GM23248 (cell line): ENCODE data around the gene ST7. TPM values are rescaled to one million over a fixed set of nuclear protein-coding genes. Genes with fewer than 3 reads are reported as not detected.

Experiments used
- DNase-seq: peaks from one replicate; pipeline ENCODE4 v3.0.0-alpha.2; 2015
- H2AFZ ChIP-seq: fragments of 200-600 bp; sonication (generic); 2 replicates; pipeline ENCODE4 v1.6.1; 2016; ENCODE audit warnings: antibody characterized with exemption
- H3F3A ChIP-seq: fragments of 200-600 bp; sonication (generic); 2 replicates; pipeline ENCODE4 v1.6.1; 2016; ENCODE audit warnings: mild to moderate bottlenecking, antibody characterized with exemption, mixed run types; ENCODE audit not compliant: insufficient read depth
- H3K27ac ChIP-seq: fragments of 200-600 bp; sonication (generic); 2 replicates; pipeline ENCODE4 v1.5.1; 2016; ENCODE audit warnings: mild to moderate bottlenecking
- H3K27me3 ChIP-seq: fragments of 200-600 bp; sonication (generic); replicated peaks from 2 replicates; pipeline ENCODE4 v1.6.1; 2016; ENCODE audit warnings: mild to moderate bottlenecking; ENCODE audit not compliant: insufficient read depth
- H3K36me3 ChIP-seq: fragments of 200-600 bp; sonication (generic); 2 replicates; pipeline ENCODE4 v1.6.1; 2016; ENCODE audit warnings: low read depth, mild to moderate bottlenecking
- H3K4me1 ChIP-seq: fragments of 200-600 bp; sonication (generic); 2 replicates; pipeline ENCODE4 v1.6.1; 2016; ENCODE audit warnings: mild to moderate bottlenecking; ENCODE audit not compliant: insufficient read depth
- H3K4me2 ChIP-seq: fragments of 200-600 bp; sonication (generic); one replicate; pipeline ENCODE4 v1.6.1; 2016; ENCODE audit warnings: mild to moderate bottlenecking; ENCODE audit not compliant: unreplicated experiment
- H3K4me3 ChIP-seq: fragments of 200-600 bp; sonication (generic); 2 replicates; pipeline ENCODE4 v1.5.1; 2016; ENCODE audit warnings: mild to moderate bottlenecking
- H3K79me2 ChIP-seq: fragments of 200-600 bp; sonication (generic); 2 replicates; pipeline ENCODE4 v1.6.1; 2016; ENCODE audit warnings: mild to moderate bottlenecking; ENCODE audit not compliant: insufficient read depth
- H3K9ac ChIP-seq: fragments of 200-600 bp; sonication (generic); 2 replicates; pipeline ENCODE4 v1.6.1; 2016; ENCODE audit warnings: mild to moderate bottlenecking
- H3K9me2 ChIP-seq: fragments of 200-600 bp; sonication (generic); 2 replicates; pipeline ENCODE4 v1.6.1; 2016; ENCODE audit warnings: mixed run types, mild to moderate bottlenecking, moderate library complexity; ENCODE audit not compliant: insufficient read depth
- H3K9me3 ChIP-seq: fragments of 200-600 bp; sonication (generic); one replicate; pipeline ENCODE4 v1.6.1; 2017; ENCODE audit warnings: low read depth
- H4K20me1 ChIP-seq: fragments of 200-600 bp; sonication (generic); 2 replicates; pipeline ENCODE4 v1.6.0; 2016; ENCODE audit not compliant: insufficient read depth
- EZH2 ChIP-seq: fragments of 200-600 bp; sonication (generic); IDR thresholded peaks from 2 replicates; pipeline ENCODE4 v1.6.1; 2018; ENCODE audit warnings: antibody characterized with exemption, mild to moderate bottlenecking; ENCODE audit not compliant: insufficient read depth, poor library complexity, severe bottlenecking
- EZH2phosphoT487 ChIP-seq: fragments of 200-600 bp; sonication (generic); IDR thresholded peaks from 2 replicates; pipeline ENCODE4 v1.6.1; 2018; ENCODE audit warnings: antibody characterized with exemption, moderate library complexity, mild to moderate bottlenecking, low read depth; ENCODE audit not compliant: insufficient read depth
- WGBS, 2 experiments: methylation state at CpG; one replicate each; pipeline ENCODE4 v1.1.6; 2015 to 2017; ENCODE audit warnings: low lambda C conversion rate in 2 of 2, low coverage in 1 of 2; ENCODE audit errors: missing lambda C conversion rate in 2 of 2; 5-methylcytosine and 5-hydroxymethylcytosine counted together
- in situ Hi-C: fragments of 300-500 bp; cut with MboI; formaldehyde crosslinking; loops from 2 replicates; pipeline ENCODE4 v1.15.0; 2020
- polyA plus RNA-seq: library from polyadenylated mRNA; unstranded; fragments of >200 nt; fragmentation: Nextera tagmentation; extraction: Ambion mirVana; gene quantifications from 2 replicates; pipeline ENCODE4 v1.2.1, GENCODE V29; 2016
- total RNA-seq: library from RNA; depleted of rRNA; stranded (reverse); fragments of >200 nt; shearing (Covaris generic); gene quantifications from 2 replicates; pipeline ENCODE4 v1.2.3, GENCODE V29; 2014

ST7 gene
- total and polyA plus RNA-seq, 2 experiments from 2014 or later = 17.8 to 21.9 TPM

DNA sequence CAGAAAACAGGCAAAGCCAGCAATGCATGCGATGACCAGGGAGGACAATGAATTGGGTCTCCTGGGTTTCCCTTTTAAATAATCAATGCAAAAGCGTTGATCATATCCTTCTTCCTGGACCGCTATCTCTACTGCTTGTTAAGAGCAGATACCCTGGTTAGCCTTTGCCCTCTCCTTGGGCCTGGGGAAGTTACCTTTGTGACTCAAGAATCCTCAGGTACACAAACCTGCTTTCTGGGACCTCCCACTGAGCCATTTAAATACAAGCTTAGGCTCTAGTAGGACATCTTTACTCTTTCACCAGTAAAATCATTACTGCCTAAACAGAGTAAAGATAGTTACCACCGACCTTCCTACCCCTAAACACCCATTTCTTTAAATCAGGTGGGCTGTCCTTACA is 195.7 kb downstream of the ST7 start:
- in situ Hi-C loops = no loop called here

DNA sequence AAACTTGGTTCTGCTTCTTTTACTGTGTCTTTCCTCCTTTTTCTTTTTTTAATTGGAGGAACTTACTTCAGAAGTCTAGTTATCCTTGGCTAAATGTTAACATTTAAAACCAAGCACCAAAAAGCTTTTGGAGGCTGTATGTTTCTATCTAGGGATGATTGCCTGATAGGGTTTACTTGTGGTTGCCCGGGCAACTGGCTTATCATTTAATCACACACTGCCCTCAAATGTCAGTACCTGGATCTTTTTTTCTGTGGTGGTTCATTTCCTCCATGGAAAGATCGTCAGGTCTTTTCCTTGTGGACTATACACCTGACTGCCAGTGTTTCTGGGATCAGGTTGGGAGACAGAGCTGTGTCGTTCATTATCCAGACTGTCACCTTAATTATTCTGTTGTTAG is 196.4 kb downstream of the ST7 start:
- in situ Hi-C loops = no loop called here
- H3K36me3 ChIP-seq = no peaks in the 10 kb centered on the region
- H3K9me3 ChIP-seq = no peaks in the 10 kb centered on the region

More for the DNA sequence above, 195.7 kb downstream of the ST7 start:
- Histone ChIP-seq H3K36me3 (no peaks in the 10 kb centered on the region), H3K79me2 (no peaks in the 10 kb centered on the region), H4K20me1 (no peaks in the 10 kb centered on the region), H3K9ac (no peak overlapping the region), H2AFZ (no peak overlapping the region), H3F3A (no peaks in the 10 kb centered on the region), H3K4me2 (no peak overlapping the region), H3K9me2 (no peaks in the 10 kb centered on the region), H3K9me3 (no peaks in the 10 kb centered on the region), H3K27me3 (no peaks in the 10 kb centered on the region), H3K27ac (no peak overlapping the region), H3K4me3 (no peak overlapping the region), H3K4me1 (peaks cover under 1% of the 10 kb centered on the region; the same call in 1 of the 2 replicates)
- WGBS, 2 experiments = 96 to 97% methylated on average over 4 of the region's 4 CpGs
- no peak for TF ChIP-seq EZH2
- TF ChIP-seq EZH2phosphoT487 = no peak
- DNase-seq = no peak

DNA sequence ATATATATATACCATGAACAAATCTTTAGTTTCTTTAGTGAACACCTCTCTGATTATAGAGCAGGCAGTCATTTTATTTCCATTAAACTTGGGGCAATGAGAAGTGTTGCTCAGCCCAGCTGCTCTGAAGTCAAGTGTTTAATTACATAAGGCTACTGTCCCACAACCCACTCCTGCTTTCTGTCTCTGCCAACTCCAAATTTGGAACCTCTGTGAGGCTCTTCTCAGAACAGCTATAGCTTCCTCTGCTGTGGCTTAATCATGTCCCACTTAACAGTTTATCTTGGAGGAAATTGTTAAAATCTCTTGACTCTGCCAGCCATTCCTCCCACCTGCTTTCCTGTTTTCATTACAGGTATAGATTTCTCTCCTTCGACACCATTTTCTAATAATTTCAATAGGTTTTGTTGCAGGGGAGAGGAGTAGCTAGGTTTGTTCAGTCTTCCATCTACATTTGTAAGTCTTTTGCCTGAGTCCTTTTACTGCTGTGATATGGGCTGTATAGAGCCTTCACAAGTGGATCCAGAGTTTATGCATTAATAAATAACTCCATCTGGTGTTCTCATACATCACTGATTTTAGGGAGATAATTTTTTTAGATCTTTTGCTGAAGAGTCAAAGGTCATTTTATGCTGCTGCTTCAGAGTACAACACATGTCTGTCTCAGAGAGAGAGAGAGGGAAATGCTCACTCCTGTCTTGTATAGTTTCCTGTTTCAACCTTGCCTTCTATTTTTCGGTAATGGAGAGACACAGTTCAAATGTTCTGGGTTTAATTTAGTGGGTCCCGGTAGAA is 199.1 kb downstream of the ST7 start:
- no peak overlapping the region for H2AFZ ChIP-seq
- no peak overlapping the region for H3K27ac ChIP-seq
- peaks cover 8% of the 10 kb centered on the region for H3K4me1 ChIP-seq
- no peaks in the 10 kb centered on the region for H3K27me3 ChIP-seq
- DNase-seq = no peak
- WGBS, 2 experiments = 98% methylated on average over 3 of the region's 3 CpGs
- no peaks in the 10 kb centered on the region for H3K9me3 ChIP-seq
- no peaks in the 10 kb centered on the region for H3K79me2 ChIP-seq
- H3K4me2 ChIP-seq = no peak overlapping the region
- peaks cover 15% of the 10 kb centered on the region for H3F3A ChIP-seq
- no peaks in the 10 kb centered on the region for H3K36me3 ChIP-seq
- in situ Hi-C loops = no loop called here
- H3K4me3 ChIP-seq = no peak overlapping the region
- H4K20me1 ChIP-seq = no peaks in the 10 kb centered on the region
- no peak overlapping the region for H3K9ac ChIP-seq
- no peaks in the 10 kb centered on the region for H3K9me2 ChIP-seq
- TF ChIP-seq EZH2 = no peak
- no peak for TF ChIP-seq EZH2phosphoT487

More for the DNA sequence above, 196.4 kb downstream of the ST7 start:
- Histone ChIP-seq H2AFZ (no peak overlapping the region), H3K4me2 (no peak overlapping the region), H3F3A (no peaks in the 10 kb centered on the region), H3K9me2 (no peaks in the 10 kb centered on the region), H3K4me1 (no peaks in the 10 kb centered on the region), H4K20me1 (no peaks in the 10 kb centered on the region), H3K27me3 (no peaks in the 10 kb centered on the region), H3K9ac (no peak overlapping the region), H3K79me2 (no peaks in the 10 kb centered on the region), H3K4me3 (no peak overlapping the region), H3K27ac (no peak overlapping the region)
- TF ChIP-seq EZH2 (no peak), EZH2phosphoT487 (no peak)
- DNase-seq = no peak
- 95 to 98% methylated on average over 3 of the region's 3 CpGs for WGBS, 2 experiments

DNA sequence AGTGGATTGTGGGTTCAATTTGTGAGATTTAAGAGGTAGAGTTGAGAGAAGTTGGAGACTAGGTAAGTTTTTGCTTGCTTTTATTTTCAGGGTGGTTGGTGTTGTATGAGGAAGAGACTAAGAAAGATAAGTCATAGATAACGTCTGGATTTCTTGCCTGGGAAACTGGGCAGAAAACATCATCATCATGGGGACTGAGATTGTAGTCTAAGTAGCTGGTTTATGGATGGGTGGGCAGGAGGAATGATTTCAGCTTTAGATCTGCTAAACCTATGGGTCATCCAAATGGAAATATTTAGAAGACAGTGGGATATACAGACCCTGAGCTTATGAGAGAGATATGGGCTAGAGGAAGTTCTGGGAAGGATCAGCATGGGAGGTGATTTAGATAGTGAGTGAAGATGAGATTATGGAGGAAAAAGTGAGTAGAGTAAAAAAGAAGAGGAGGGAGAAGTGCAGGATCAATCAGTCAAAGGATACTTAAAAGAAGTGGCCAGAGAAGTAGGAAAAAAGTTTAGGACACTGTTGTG is 199.8 kb downstream of the ST7 start:
- Histone ChIP-seq H3K36me3 (no peaks in the 10 kb centered on the region), H3K9ac (no peak overlapping the region), H4K20me1 (no peaks in the 10 kb centered on the region), H3K9me3 (no peaks in the 10 kb centered on the region), H3K4me2 (no peak overlapping the region), H2AFZ (no peak overlapping the region), H3K79me2 (no peaks in the 10 kb centered on the region), H3K27ac (no peak overlapping the region), H3F3A (peaks cover 20% of the 10 kb centered on the region), H3K4me1 (peaks cover 13% of the 10 kb centered on the region), H3K27me3 (no peaks in the 10 kb centered on the region), H3K4me3 (no peak overlapping the region), H3K9me2 (no peaks in the 10 kb centered on the region)
- TF ChIP-seq EZH2 (no peak), EZH2phosphoT487 (no peak)
- 62 to 69% methylated on average over 1 of the region's 1 CpG for WGBS, 2 experiments
- in situ Hi-C loops = no loop called here
- DNase-seq = no peak
